Adrenal gland (tissue), 12 donors: Measurements from ENCODE around the gene LEKR1. TPM values are rescaled to one million over a fixed set of nuclear protein-coding genes. Genes with fewer than 3 reads are reported as not detected.

Experiments used
- DNase-seq, 7 donors: peaks; one replicate each; pipeline ENCODE4 v3.0.0-alpha.2; 2019 to 2020
- H3K27ac ChIP-seq, 5 donors: fragments of 200-600 bp; sonication (generic) in 4 of 5; 1 replicate in 3 of 5; 2 replicates in 2 of 5; pipeline versions ENCODE4 v1.5.1 to v1.8.0; 2016 to 2020; ENCODE audit warnings: mild to moderate bottlenecking in 1 of 5
- H3K27me3 ChIP-seq: fragments of 200-600 bp; 2 replicates; pipeline ENCODE4 v1.8.0; 2021
- H3K36me3 ChIP-seq, 2 donors: fragments of 200-600 bp; replicated peaks in 1 of 2; 1 replicate in 1 of 2; 2 replicates in 1 of 2; pipeline versions ENCODE4 v1.5.1 to v1.8.0; 2018 to 2022
- H3K4me1 ChIP-seq, 2 donors: fragments of 200-600 bp; replicated peaks in 1 of 2; 1 replicate in 1 of 2; 2 replicates in 1 of 2; pipeline versions ENCODE4 v1.5.1 to v1.8.0; 2018 to 2021
- H3K4me3 ChIP-seq, 4 donors: fragments of 200-600 bp; sonication (generic) in 3 of 4; one replicate each; pipeline ENCODE4 v1.5.1; 2016 to 2018
- H3K9me3 ChIP-seq, 3 donors: fragments of 200-600 bp; sonication (generic) in 1 of 3; replicated peaks in 1 of 3; 1 replicate in 2 of 3; 2 replicates in 1 of 3; pipeline versions ENCODE4 v1.5.1 to v1.8.0; 2016 to 2021
- POLR2A ChIP-seq, 2 donors: fragments of 450-650 bp; IDR thresholded peaks; one replicate each; pipeline ENCODE4 v1.6.1; 2017; ENCODE audit warnings: antibody characterized with exemption in 2 of 2, mild to moderate bottlenecking in 2 of 2, moderate library complexity in 1 of 2
- WGBS, 4 donors: extraction: QIAGEN DNeasy Blood & Tissue Kit in 2 of 4; methylation state at CpG; one replicate each; pipeline versions ENCODE4 v1.1.5 to v1.1.7; 2013 to 2017; 5-methylcytosine and 5-hydroxymethylcytosine counted together
- intact Hi-C, 2 donors: fragments of 100-400 bp; cut with DNase I; formaldehyde crosslinking; loops; one replicate each; pipeline versions ENCODE4 v1.14.1 to v1.15.0; 2022 to 2023
- polyA plus RNA-seq, 3 donors: library from polyadenylated mRNA; stranded (reverse); fragments of 200-250 nt in 2 of 3; fragments of 350-450 nt in 1 of 3; fragmentation: Illumina TruSeq in 1 of 3; extraction: RNeasy Lipid Tissue Mini Kit (QIAGEN cat#74804) in 1 of 3; gene quantifications; one replicate each; pipeline ENCODE4 v1.2.3, GENCODE V29; 2013 to 2014
- total RNA-seq, 9 donors: library from RNA; depleted of rRNA in 4 of 9; stranded (reverse); fragments of >200 nt in 4 of 9; fragments of 120-200 nt in 1 of 9; fragmentation: NEBNext Ultra II Directional in 1 of 9; extraction: Animal tissue kit (Norgen Biotek cat#: 25700) in 1 of 9; gene quantifications; one replicate each; pipeline versions ENCODE4 v1.1.0 to v1.2.4, GENCODE V29; 2013 to 2023
- TF ChIP-seq, protein P1 (sequence below), 6 experiments: fragments of 450-650 bp in 4 of 6; fragments of 200-600 bp in 2 of 6; sonication (generic) in 1 of 6; IDR thresholded peaks; 1 replicate in 5 of 6; 2 replicates in 1 of 6; pipeline versions ENCODE4 v1.5.1 to v1.8.0; 2016 to 2021; ENCODE audit warnings: antibody characterized with exemption in 6 of 6, mild to moderate bottlenecking in 2 of 6, moderate library complexity in 1 of 6
- donor health status: healthy with polysubstance abuse.
- donor health status: Bipolar disorder and iron deficiency.
- donor health status: DM: yes; HTN: yes; CAD: no.
- donor health status: DM: no; HTN: no; CAD: no.
- donor health status: DM: no; HTN: no; CAD: no.
- donor health status: DM: yes; HTN: yes; CAD: no.

Gene LEKR1
- total and polyA plus RNA-seq, 12 donors, result 0.28 to 2.3 (median 1.5) TPM

DNA sequence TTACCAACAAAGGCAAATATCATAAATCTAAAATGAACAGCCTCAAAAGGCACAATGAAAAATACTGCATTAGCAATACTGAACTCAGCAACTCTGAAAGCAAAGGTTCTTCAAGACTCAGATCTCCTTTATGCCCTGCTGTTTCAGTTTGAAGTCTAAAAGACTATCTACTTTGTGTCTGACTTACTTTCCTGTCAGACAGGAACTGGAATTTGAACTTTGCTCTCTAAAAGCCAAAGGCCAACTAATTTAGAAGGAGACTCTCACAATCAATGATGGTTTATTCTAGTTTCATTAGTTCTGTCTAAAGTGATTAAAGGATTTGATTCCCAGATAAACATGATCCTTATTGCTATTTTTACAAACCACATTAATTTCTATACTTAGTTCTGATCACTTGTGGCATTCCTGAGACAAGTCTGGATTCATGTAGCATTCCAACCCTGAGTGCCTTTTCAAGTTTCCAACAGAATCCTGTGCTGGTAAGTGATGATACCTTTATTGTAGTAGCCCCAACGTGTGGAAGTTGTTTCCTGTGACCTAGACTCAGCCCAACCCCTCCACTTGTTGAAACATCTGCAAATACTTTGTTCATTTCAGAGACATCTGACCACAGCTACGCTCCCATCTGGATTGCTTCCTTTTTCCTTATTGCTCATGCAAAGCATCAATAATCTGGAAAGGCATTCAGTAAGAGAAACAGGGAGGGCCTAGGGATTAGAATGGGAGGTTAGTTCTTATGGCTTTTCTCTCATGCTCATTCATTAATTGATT, 14.9 kb upstream of the LEKR1 start:
- no peaks in the 10 kb centered on the region for H3K36me3 ChIP-seq
- no peaks in the 10 kb centered on the region for H3K4me1 ChIP-seq
- no peaks in the 10 kb centered on the region for H3K9me3 ChIP-seq
- H3K4me3 ChIP-seq, result no peak overlapping the region
- no peaks in the 10 kb centered on the region for H3K27me3 ChIP-seq
- 41 to 58% (median 46%) methylated on average over 2 of the region's 2 CpGs for WGBS, 4 donors
- TF ChIP-seq, protein P1, sequence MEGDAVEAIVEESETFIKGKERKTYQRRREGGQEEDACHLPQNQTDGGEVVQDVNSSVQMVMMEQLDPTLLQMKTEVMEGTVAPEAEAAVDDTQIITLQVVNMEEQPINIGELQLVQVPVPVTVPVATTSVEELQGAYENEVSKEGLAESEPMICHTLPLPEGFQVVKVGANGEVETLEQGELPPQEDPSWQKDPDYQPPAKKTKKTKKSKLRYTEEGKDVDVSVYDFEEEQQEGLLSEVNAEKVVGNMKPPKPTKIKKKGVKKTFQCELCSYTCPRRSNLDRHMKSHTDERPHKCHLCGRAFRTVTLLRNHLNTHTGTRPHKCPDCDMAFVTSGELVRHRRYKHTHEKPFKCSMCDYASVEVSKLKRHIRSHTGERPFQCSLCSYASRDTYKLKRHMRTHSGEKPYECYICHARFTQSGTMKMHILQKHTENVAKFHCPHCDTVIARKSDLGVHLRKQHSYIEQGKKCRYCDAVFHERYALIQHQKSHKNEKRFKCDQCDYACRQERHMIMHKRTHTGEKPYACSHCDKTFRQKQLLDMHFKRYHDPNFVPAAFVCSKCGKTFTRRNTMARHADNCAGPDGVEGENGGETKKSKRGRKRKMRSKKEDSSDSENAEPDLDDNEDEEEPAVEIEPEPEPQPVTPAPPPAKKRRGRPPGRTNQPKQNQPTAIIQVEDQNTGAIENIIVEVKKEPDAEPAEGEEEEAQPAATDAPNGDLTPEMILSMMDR (IDR thresholded peaks at IDR 0.05), result no peak
- no peak for TF ChIP-seq POLR2A (IDR thresholded peaks at IDR 0.05)
- intact Hi-C loops, result no loop called here
- H3K27ac ChIP-seq, result no peak overlapping the region
- no peak for DNase-seq

DNA sequence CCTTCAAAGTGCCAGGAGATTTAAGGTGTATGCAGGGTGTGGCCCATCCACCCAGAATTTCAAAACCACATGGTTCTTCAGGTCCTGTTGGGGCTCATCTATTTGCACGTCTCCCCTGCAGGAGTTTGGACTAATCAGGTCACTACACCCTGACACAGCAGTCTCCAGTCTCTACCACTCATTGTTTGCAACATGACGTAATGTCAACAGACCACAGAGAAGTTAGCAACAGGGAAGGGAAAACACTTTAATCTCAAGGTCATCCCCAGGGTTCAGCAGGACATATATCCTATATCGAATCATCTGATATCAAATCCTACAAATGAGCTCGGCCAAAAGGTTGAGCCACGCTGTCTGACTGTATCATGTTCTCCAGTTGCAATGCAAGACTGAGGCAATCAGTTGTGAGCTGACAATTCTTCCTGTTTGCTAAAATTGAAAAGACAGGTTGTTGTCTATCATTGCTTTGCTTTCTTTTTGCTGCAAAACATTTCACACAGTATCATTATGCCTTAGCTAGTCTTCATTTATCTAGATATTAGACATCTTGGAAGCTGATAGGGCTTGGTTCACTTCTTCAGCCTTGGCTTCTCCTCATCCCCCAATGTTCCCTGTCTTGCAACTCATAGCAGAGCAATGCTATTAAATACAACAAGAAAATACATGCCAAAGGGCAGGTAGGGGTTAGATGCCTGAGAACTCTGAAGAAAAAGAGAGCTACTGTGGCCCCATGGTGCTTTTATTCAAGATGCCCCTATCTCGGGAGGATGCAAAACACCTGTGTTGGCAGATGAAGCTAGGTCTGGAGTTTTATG, 13.4 kb upstream of the LEKR1 start:
- peaks cover 0 to 4% of the 10 kb centered on the region in 2 donors for H3K4me1 ChIP-seq
- 82 to 89% (median 85%) methylated on average over 6 of the region's 6 CpGs for WGBS, 4 donors
- H3K27me3 ChIP-seq, result no peaks in the 10 kb centered on the region
- H3K36me3 ChIP-seq, result no peaks in the 10 kb centered on the region
- intact Hi-C loops, result no loop called here
- TF ChIP-seq POLR2A (IDR thresholded peaks at IDR 0.05), result no peak
- TF ChIP-seq, protein P1 (IDR thresholded peaks at IDR 0.05), result no peak
- no peaks in the 10 kb centered on the region for H3K9me3 ChIP-seq
- no peak overlapping the region for H3K27ac ChIP-seq
- H3K4me3 ChIP-seq, result no peak overlapping the region
- DNase-seq, result no peak

DNA sequence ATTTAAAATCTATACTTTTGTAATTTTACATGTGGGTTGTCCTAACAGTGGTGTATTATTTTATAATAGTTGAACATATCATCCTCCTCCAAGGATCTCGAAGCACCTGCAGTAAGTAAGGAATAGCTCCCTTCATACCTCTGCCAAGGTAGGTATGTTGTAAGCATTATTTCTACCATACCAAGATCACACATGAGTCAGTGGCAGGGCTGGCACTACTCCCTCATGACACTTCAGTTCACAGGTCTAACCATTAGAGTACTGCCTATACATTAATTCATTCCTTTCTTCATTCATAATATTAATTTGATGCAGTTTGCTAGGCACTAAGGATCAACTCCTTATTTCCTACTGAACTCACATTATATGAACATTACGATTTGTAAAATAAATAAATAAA, 11.9 kb upstream of the LEKR1 start:
- Histone ChIP-seq H3K36me3 (no peaks in the 10 kb centered on the region), H3K27ac (no peak overlapping the region), H3K4me1 (peaks cover 0 to 8% of the 10 kb centered on the region in 2 donors), H3K27me3 (no peaks in the 10 kb centered on the region), H3K9me3 (no peaks in the 10 kb centered on the region), H3K4me3 (no peak overlapping the region)
- intact Hi-C loops, result no loop called here
- TF ChIP-seq, protein P1 (IDR thresholded peaks at IDR 0.05), result no peak
- no peak for TF ChIP-seq POLR2A (IDR thresholded peaks at IDR 0.05)
- no peak for DNase-seq
- 94 to 97% (median 95%) methylated on average over 2 of the region's 2 CpGs for WGBS, 4 donors

DNA sequence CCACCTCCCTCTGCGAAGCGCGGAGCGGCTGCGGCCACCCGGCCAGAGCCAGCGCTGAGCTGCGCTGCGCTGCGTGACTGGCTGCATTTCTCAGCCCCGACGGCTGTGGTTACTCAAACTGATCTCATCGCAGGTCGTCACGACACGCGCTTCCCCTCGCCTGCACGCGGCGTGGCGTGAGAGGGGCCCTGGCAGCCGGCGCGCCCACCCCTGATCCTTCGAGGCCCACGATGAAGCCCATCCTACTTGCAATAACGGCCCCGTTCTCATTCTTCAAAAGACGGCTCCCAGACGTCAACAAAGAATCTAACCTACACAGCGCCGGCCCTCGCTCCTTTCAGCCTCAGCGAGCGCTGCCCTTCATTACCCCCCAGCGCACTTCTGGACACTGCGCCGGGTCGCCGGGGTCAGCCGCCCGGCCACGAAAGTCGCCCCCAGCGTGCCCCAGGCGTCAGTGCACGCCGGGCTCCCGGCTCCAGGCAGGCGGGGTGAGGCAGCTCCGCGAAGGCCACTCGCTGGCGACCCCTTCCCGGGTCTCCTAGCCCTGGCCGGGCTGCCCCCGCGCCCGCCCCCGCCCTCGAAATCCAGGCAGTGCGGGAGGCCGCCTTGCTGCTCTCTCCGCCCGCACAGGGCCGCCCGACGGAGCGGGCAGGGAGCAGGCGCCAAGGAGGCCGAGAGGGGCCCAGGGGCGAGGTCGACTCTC, 9.9 kb upstream of the LEKR1 start:
- H3K36me3 ChIP-seq, result no peaks in the 10 kb centered on the region
- peak overlapping the region in 3 of 4 donors; percentile 21 to 59 (median 44) for H3K4me3 ChIP-seq
- WGBS, 4 donors, result 12 to 50% (median 20%) methylated on average over 17 to 74 of the region's 74 CpGs
- peak overlapping the region; percentile 73 to 93 (median 88) for H3K27ac ChIP-seq
- intact Hi-C loops, result no loop called here
- no peaks in the 10 kb centered on the region for H3K9me3 ChIP-seq
- TF ChIP-seq, protein P1 (IDR thresholded peaks at IDR 0.05), result peak in 2 of 6 experiments; percentile 5 to 6
- TF ChIP-seq POLR2A (IDR thresholded peaks at IDR 0.05), result no peak
- peak in 6 of 7 donors; percentile 18 to 36 (median 31) for DNase-seq
- H3K27me3 ChIP-seq, result no peaks in the 10 kb centered on the region
- H3K4me1 ChIP-seq, result peaks cover 0 to 11% of the 10 kb centered on the region in 2 donors
